DMS153 (cell line): ENCODE data around the gene TOPAZ1.
"Not testable (repeated sequence)": the region's sequence is repeated elsewhere in the genome, so short reads cannot be mapped to it uniquely, and the experiment has no call there.

ENCODE experiments used
- DNase-seq: peaks from one replicate; lab custom pipeline; 2025; lab: John Stamatoyannopoulos, UW

Gene TOPAZ1

DNA sequence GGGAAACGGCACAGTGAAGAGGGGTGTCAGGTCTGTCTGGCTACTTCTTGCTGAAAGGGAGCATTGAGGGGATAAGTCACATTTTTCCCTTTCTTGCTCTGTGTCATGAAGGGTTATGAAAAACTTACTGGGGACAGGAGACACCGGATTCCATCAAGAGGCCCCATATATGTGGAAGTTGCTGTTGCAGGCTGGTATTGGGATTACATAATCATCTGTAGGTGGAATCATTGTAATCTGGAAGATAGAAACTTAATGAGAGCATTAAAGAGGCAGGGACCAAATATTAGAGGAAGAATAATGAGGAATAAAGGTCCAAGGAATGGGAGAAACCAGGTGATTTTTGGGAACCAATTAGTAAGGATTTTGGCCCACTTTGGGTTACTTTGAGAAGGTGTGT lies 92.6 kb downstream of the TOPAZ1 start:
- DNase-seq = no peak

- no peak for DNase-seq
Observed at GRCh38 chr3:44337248-44337785, 95.6 kb downstream of the TOPAZ1 start.

DNA sequence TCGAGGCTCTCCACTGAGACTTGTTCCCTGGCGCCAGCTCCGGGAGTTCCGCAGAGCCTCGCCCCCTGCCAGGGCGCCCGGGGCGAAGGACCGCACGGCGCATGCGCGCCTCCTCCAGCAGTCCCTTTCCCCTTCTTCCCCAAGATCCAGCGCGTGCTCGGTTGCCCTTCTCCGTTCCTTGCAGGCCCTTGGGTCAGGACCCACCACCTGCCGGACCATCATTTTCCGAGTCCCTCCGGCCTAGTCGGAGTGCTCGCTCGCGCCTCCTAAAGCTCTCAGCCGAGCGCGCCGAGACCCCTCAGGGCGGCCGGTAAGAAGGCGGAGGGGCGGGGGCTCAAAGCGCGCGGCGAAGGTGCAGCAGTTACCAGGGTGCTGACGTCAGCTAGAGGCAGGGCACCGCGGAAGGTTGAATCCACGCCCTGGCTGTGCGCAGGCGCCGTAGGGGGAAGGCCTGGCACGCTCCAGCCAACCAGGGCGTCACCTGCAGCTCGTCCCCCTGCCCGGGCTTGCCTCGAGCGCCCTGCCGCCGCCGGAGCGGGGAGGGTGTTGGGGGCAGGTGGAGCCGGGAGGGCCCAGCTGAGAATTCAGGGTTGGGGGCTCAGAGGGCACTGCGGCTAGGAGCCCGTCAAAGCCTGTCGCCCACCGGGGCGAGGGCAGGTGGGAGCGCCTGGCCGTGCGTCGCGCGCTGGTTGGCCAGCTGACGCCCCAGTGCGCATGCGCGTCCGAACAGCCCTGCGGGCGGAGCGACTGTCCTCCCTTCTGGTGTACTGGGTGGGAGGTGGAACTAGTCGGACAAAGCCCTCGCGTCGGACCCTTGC lies 96.5 kb downstream of the TOPAZ1 start, which contains the start of gene TCAIM:
TCAIM (plus strand) TSS at position 757 of the 818 bp plus-strand sequence. CDS start 16,017 bp downstream, outside the sequence.
- DNase-seq = peak; percentile 81

DNA sequence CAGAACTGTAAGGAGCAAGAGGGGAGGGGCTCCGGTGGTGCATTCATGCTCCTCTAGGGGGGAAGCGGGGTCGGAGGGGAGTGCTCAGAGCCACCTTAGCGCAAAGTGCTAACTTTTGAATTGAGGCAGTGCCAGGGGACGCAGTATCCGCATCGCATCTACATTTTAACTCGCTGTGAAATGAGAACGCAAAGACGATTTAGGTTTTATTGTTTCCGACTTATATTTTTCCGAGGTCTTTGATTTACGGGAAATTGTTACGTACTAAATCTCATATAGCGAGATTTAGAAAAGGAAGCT lies 97.1 kb downstream of the TOPAZ1 start:
- DNase-seq = no peak

- DNase-seq = no peak
Observed at GRCh38 chr3:44339181-44340057, 97.7 kb downstream of the TOPAZ1 start.

- no peak for DNase-seq
Observed at GRCh38 chr3:44340058-44340395, 98.3 kb downstream of the TOPAZ1 start.

DNA sequence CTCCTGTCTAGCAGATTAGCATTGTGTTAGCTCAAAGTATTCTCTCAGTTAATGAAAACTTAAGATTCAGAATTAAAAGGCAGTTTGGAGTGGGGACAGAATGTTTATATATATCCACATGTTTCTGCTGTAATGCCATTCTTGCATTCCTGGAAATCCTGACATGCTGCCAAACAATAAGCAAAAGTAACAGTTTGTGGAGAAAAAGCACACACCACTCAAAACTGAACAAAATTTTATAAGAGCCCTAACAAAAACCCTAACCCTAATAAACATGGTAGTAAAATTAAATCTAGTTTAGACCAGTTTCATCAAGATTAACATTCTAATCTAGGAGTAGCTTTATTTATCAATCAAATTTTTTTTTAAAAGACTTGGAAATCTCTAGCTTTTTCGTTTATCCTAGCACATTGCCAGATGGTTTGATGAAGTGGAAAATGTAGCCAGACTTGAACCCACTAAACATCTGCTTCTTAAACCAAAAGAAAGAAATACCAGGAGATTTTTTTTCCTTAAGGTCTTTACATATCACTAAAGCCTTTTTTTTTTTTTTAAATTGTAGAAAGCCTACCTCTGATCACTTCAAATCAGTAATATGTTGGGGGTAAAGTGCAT lies 100.6 kb downstream of the TOPAZ1 start:
- DNase-seq = no peak

- no peak for DNase-seq
Observed at GRCh38 chr3:44343421-44343820, 101.7 kb downstream of the TOPAZ1 start.

DNA sequence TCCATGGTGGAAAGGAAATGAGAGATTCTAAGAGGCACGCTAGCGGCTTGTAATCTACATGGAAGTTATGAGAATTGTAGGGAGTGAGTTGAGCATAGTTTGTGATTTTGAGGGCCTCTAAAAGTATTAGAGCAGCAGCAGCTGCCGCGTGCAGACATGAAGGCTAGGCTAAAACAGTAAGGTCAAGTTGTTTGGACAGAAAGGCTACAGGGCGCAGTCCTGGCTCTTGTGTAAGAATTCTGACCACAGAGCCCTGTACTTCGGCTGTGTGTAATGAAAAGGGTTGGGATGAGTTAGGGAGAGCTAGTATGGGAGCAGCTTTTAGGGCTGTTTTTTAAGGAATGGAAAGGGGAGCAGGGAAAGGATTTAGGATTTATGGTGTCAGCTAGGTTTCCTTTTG lies 104.9 kb downstream of the TOPAZ1 start:
- not testable (repeated sequence) for DNase-seq

- no peak for DNase-seq
Observed at GRCh38 chr3:44348993-44349392, 107.3 kb downstream of the TOPAZ1 start.

DNA sequence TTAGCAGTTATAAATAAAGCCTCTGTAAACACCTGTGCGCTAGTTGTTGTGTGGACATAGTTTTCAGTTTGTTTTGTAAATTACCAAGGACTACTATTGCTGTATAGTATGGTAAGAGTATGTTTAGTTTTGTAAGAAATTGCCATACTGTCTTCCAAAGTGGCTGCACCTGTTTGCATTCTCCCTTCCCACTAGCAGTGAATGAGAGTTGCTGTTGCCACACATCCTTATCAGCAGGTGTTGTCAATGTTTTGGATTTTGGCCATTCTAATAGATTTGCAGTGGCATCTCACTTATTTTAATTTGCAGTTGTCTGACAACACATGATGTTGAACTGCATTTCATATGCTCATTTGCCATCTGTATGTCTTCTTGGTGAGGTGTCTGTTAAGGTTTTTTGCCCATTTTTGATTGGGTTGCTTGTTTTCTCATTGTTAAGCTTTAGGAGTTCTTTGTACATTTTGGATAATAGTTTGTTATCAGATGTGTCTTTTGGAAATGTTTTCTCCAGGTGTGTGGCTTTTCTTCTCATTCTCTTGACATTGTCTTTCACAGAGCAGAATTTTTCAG lies 111.8 kb downstream of the TOPAZ1 start:
- no peak for DNase-seq

GRCh38 chr3:44355362-44356033 lies 113.8 kb downstream of the TOPAZ1 start:
- DNase-seq = no peak

GRCh38 chr3:44359146-44359751 lies 117.6 kb downstream of the TOPAZ1 start:
- DNase-seq = no peak

DNA sequence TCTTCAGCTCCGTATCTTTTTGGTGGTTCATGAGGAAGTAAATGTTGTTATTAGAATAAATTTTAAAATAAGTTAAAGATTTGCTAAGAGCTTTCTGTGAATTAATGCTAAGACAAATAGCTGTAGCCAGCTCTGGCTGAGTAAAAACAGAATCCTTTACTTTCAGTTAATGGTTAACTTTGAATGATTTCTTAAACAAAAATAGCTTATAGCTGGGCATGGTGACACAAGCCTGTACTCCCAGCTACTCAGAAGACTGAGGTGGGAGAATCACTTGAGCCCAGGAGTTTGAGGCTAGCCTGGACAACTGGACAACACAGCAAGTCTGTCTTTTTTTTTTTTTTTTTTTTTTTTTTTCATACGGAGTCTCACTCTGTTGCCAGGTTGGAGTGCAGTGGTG lies 121.9 kb downstream of the TOPAZ1 start:
- no peak for DNase-seq

- no peak for DNase-seq
Observed at GRCh38 chr3:44365952-44366351, 124.3 kb downstream of the TOPAZ1 start.

DNA sequence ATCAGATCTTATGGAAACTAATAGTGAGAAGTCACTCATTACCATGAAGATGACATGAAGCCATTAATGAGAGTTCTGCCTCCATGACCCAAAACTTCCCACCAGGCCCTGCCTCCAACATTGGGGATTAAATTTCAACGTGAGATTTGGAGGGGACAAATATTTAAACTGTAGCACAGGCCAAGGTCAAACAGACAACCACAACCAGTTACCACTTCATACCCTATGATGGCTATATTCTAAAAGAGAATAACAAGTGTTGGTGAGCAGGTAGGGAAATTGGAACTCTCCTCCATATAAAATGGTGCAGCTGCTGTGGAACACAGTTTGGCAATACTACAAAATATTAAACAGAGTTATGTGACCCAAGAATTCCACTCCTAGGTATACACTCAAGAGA lies 133.8 kb downstream of the TOPAZ1 start:
- no peak for DNase-seq
